ENCODE results near the gene DYNC1I1.

DNA sequence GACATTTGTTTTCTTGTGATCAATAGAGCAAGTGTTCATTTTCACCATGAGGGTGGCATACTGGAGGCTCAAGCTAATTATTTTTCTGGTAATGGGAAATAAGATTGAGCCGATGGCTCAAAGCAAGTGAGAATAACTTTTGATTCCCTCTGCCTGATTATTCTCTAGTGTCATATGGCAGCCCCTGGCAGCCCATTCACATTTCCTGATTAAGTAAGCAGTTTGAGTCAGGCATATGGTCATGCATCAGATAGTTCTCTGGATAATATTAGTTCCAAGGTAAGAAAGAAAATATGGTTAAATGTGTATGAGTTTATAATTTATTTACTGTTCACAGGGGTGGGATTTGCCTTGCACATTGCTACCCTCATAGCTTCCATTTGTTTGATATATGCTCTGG lies 109.2 kb downstream of the DYNC1I1 start:
- TF ChIP-seq, protein P1, sequence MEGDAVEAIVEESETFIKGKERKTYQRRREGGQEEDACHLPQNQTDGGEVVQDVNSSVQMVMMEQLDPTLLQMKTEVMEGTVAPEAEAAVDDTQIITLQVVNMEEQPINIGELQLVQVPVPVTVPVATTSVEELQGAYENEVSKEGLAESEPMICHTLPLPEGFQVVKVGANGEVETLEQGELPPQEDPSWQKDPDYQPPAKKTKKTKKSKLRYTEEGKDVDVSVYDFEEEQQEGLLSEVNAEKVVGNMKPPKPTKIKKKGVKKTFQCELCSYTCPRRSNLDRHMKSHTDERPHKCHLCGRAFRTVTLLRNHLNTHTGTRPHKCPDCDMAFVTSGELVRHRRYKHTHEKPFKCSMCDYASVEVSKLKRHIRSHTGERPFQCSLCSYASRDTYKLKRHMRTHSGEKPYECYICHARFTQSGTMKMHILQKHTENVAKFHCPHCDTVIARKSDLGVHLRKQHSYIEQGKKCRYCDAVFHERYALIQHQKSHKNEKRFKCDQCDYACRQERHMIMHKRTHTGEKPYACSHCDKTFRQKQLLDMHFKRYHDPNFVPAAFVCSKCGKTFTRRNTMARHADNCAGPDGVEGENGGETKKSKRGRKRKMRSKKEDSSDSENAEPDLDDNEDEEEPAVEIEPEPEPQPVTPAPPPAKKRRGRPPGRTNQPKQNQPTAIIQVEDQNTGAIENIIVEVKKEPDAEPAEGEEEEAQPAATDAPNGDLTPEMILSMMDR (IDR thresholded peaks at IDR 0.05 in 4 of 5, conservative IDR thresholded peaks at IDR 0.05 in 1 of 5) = no peak
- TF ChIP-seq POLR2A (IDR thresholded peaks at IDR 0.05) = no peak

Measured in gastrocnemius medialis (tissue), 4 donors.